NT2/D1 (cell line): ENCODE results near the gene PHC2.
A peak's percentile ranks its signal among the peaks of the same experiment; 100 is the strongest.

Source experiments
- DNase-seq: peaks from one replicate; pipeline ENCODE4 v3.0.0-alpha.2; 2011; ENCODE audit warnings: low read depth, low spot score
- H3K27me3 ChIP-seq: 2 replicates; pipeline ENCODE4 v1.6.0; 2011; ENCODE audit warnings: mild to moderate bottlenecking; ENCODE audit not compliant: insufficient read length, insufficient read depth
- H3K36me3 ChIP-seq: 2 replicates; pipeline ENCODE4 v1.6.1; 2011; ENCODE audit warnings: mild to moderate bottlenecking, low read length, mixed read lengths; ENCODE audit not compliant: insufficient read depth, insufficient read length
- H3K4me1 ChIP-seq: 2 replicates; pipeline ENCODE4 v1.5.1; 2011; ENCODE audit not compliant: insufficient read depth, insufficient read length
- H3K4me3 ChIP-seq: 2 replicates; pipeline ENCODE4 v1.5.1; 2011; ENCODE audit warnings: low read depth; ENCODE audit not compliant: insufficient read length
- H3K9ac ChIP-seq: 2 replicates; pipeline ENCODE4 v1.6.0; 2011; ENCODE audit warnings: low read depth; ENCODE audit not compliant: insufficient read length
- H3K9me3 ChIP-seq: 2 replicates; pipeline ENCODE4 v1.5.1; 2011; ENCODE audit warnings: mild to moderate bottlenecking, low read length; ENCODE audit not compliant: insufficient read depth
- SUZ12 ChIP-seq: IDR thresholded peaks from 2 replicates; pipeline ENCODE4 v1.6.1; 2011; ENCODE audit not compliant: insufficient read length, insufficient read depth; ENCODE audit errors: extremely low read depth
- YY1 ChIP-seq: IDR thresholded peaks from 2 replicates; pipeline ENCODE4 v1.6.1; 2011; ENCODE audit not compliant: insufficient read length, insufficient read depth
- ZNF274 ChIP-seq: IDR thresholded peaks from 2 replicates; pipeline ENCODE4 v1.6.1; 2011; ENCODE audit warnings: mild to moderate bottlenecking, low read depth, low read length

PHC2 gene

DNA sequence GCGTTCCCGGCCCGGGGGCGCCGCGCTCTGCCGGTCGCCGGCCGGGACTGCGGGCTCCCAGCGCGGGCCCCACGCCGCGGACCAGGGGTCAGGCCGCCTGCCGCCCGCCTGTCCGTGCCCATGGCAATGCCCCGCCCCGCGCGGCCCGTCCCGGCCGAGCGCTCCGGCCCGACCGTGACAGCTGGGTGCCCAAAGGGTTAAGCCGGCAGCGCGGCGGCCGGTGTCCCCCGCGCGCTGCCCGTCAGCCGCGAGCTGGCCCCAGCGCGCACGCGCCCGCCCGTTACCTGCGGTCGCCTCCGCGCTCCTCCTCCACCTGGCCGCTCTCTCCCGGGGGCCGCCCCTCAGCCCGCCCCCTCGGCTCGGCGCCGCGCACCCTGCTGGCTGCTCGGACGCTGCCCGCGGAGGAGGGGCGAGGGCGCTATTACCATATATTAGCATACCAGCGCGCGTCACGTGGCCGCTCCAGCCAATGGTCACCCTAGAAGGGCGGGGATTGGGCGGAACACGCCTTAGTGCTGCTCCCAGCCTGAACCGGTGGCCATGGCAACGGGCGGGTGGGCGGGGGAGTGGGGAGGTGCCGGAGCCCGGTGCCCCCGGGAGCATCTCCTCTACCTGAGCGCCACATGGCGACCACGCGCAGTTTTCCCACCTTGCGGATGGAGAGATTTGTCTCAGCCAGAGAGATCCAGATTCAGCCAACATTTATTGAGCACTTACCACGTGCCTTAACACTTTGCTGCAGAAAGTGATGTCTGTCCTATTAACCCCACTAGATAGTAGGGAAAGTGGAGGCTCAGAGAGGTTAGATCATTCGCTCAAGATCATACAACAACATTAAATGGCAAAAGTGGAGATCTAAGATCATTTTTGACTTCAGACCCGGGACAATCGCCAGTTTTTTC lies at the start of gene PHC2:
Gene PHC2, minus strand, starts transcription at position 404 of the 902 bp plus-strand sequence. CDS start 55,556 bp downstream, outside the sequence.
- H3K9ac ChIP-seq: peak within 1 kb of the TSS; percentile 73
- peak within 1 kb of the TSS; percentile 73 for H3K4me3 ChIP-seq
- peaks cover 45% of the 10 kb centered on the region for H3K27me3 ChIP-seq
- H3K4me1 ChIP-seq: peaks cover 8% of the 10 kb centered on the region
- peak; percentile 98 for DNase-seq
- TF ChIP-seq YY1 (no peak), SUZ12 (no peak), ZNF274 (no peak)
- no peaks in the 10 kb centered on the region for H3K36me3 ChIP-seq
- no peaks in the 10 kb centered on the region for H3K9me3 ChIP-seq

- Histone ChIP-seq H3K4me1 (no peaks in the 10 kb centered on the region), H3K36me3 (peaks cover 37% of the 10 kb centered on the region), H3K27me3 (no peaks in the 10 kb centered on the region), H3K4me3 (no peak overlapping the region), H3K9ac (no peak overlapping the region), H3K9me3 (no peaks in the 10 kb centered on the region)
- TF ChIP-seq YY1 (no peak), ZNF274 (no peak), SUZ12 (no peak)
- no peak for DNase-seq
Measured at GRCh38 chr1:33477451-33477850, 46.6 kb upstream of the PHC2 start.

DNA sequence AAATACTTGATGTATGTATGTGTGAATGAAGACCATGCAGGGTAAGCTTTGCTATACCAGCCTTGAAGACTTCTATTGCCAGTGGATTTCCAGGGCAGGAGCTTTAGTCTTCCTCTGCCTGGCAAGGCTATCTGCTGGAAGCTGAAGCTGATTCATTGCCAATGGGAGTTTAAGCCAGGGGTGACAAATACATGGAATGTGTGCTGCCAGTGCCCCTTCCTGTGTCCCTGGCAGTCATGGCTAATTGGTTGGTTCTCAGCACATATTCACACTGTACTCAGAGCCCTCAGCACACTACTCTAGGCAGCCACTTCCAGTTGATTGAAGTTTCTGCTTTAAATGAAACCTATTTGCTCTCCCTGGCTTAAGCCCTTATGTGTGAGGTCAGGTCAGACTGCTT lies 43.0 kb upstream of the PHC2 start:
- Histone ChIP-seq H3K27me3 (no peaks in the 10 kb centered on the region), H3K4me1 (peaks cover 3% of the 10 kb centered on the region), H3K36me3 (peaks cover 8% of the 10 kb centered on the region), H3K4me3 (no peak overlapping the region), H3K9ac (no peak overlapping the region), H3K9me3 (no peaks in the 10 kb centered on the region)
- DNase-seq: no peak
- TF ChIP-seq SUZ12 (no peak), YY1 (no peak), ZNF274 (no peak)

- Histone ChIP-seq H3K9me3 (no peaks in the 10 kb centered on the region), H3K27me3 (no peaks in the 10 kb centered on the region), H3K4me3 (peak within 1 kb of the TSS; percentile 66), H3K36me3 (peaks cover 4% of the 10 kb centered on the region), H3K9ac (peak within 1 kb of the TSS; percentile 79), H3K4me1 (peaks cover 12% of the 10 kb centered on the region)
- DNase-seq: peak; percentile 99
- TF ChIP-seq YY1 (no peak), SUZ12 (no peak), ZNF274 (no peak)
Measured at GRCh38 chr1:33472269-33472980, 41.5 kb upstream of the PHC2 start, which contains the start of gene ZSCAN20. Gene ZSCAN20 (plus strand): TSS chr1:33472645. CDS start chr1:33479289, 6,644 bp downstream.

- Histone ChIP-seq H3K36me3 (peaks cover 4% of the 10 kb centered on the region), H3K9ac (no peak overlapping the region), H3K27me3 (no peaks in the 10 kb centered on the region), H3K9me3 (no peaks in the 10 kb centered on the region), H3K4me3 (no peak overlapping the region), H3K4me1 (peaks cover 12% of the 10 kb centered on the region)
- no peak for TF ChIP-seq YY1
- no peak for TF ChIP-seq SUZ12
- TF ChIP-seq ZNF274: no peak
- DNase-seq: no peak
Measured at GRCh38 chr1:33471416-33471815, 40.5 kb upstream of the PHC2 start.

DNA sequence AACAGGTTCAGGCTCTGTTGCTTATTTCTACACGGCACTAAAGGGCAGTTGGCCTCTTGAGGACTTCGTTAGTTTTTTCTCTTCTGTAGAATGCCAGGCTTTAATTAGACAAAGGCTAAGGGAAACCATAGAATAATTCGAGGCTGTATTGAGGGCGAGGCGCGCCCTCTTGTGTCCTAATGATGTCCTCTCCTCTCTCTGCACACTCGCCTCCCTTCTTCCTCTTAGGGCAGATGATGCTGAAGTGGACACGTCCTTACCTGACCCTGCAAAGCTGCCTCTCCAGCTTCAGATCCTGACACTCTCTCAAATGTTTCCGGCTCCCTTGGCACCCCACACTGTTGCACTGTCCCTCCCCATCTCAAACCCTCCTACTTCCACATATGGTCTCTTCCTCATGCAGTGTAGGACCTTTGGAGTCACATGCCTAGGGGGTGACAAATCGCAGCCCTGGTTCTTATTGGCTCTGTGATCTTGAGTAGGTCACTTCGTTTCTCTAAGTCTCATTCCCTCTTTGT lies 39.7 kb upstream of the PHC2 start:
- Histone ChIP-seq H3K9me3 (no peaks in the 10 kb centered on the region), H3K9ac (no peak overlapping the region), H3K36me3 (no peaks in the 10 kb centered on the region), H3K27me3 (no peaks in the 10 kb centered on the region), H3K4me3 (no peak overlapping the region), H3K4me1 (peaks cover 12% of the 10 kb centered on the region)
- DNase-seq: peak; percentile 82
- TF ChIP-seq YY1 (no peak), ZNF274 (no peak), SUZ12 (no peak)

DNA sequence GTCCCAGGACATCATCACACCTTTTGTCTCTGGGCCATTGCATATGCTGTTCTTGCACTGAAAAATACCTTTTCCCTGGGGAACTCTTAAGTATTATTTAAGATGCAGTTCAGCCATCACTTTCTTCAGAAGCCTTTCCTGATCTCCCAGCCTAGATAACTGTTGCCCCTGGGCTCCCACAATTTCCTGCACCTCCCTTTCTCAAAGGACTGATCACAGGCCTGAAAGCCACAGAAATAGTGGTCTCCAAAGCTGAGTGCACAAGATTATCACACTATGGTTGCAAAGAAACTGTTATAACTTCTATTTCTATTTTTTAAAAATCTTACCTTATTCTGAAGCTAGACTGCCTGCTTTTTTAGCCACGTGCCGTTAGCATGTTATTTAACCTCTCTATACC lies 38.8 kb upstream of the PHC2 start:
- peaks cover 12% of the 10 kb centered on the region for H3K4me1 ChIP-seq
- H3K9ac ChIP-seq: no peak overlapping the region
- no peak for DNase-seq
- H3K27me3 ChIP-seq: no peaks in the 10 kb centered on the region
- H3K9me3 ChIP-seq: no peaks in the 10 kb centered on the region
- TF ChIP-seq YY1 (no peak), ZNF274 (no peak), SUZ12 (no peak)
- no peaks in the 10 kb centered on the region for H3K36me3 ChIP-seq
- H3K4me3 ChIP-seq: no peak overlapping the region
